Loucy (cell line): ENCODE results near the gene LRIF1.
A peak's percentile ranks its signal among the peaks of the same experiment; 100 is the strongest.

Experiments used
- H2AFZ ChIP-seq: fragments of 200-600 bp; sonication (generic); 2 replicates; pipeline ENCODE4 v1.6.0; 2016; ENCODE audit warnings: antibody characterized with exemption, mild to moderate bottlenecking, low read length, moderate library complexity
- H3F3A ChIP-seq: fragments of 200-600 bp; 2 replicates; pipeline ENCODE4 v1.6.0; 2016; ENCODE audit warnings: antibody characterized with exemption, low read depth, mild to moderate bottlenecking
- H3K27me3 ChIP-seq: fragments of 200-600 bp; sonication (generic); 2 replicates; pipeline ENCODE4 v1.6.1; 2014; ENCODE audit warnings: low read length, mild to moderate bottlenecking; ENCODE audit not compliant: insufficient read depth, poor library complexity, severe bottlenecking
- H3K36me3 ChIP-seq: fragments of 200-600 bp; sonication (generic); 2 replicates; pipeline ENCODE4 v1.6.1; 2016; ENCODE audit warnings: low read length; ENCODE audit not compliant: insufficient read depth
- H3K4me1 ChIP-seq: fragments of 200-600 bp; sonication (generic); 2 replicates; pipeline ENCODE4 v1.5.1; 2014; ENCODE audit warnings: low read length, mild to moderate bottlenecking; ENCODE audit not compliant: insufficient read depth, poor library complexity, severe bottlenecking
- H3K4me2 ChIP-seq: fragments of 200-600 bp; sonication (generic); 2 replicates; pipeline ENCODE4 v1.6.0; 2014; ENCODE audit warnings: antibody characterized with exemption, low read length, low read depth, mild to moderate bottlenecking; ENCODE audit not compliant: poor library complexity, severe bottlenecking
- H3K4me3 ChIP-seq: fragments of 200-600 bp; sonication (generic); 2 replicates; pipeline ENCODE4 v1.5.1; 2014; ENCODE audit warnings: low read length, mild to moderate bottlenecking, mixed read lengths; ENCODE audit not compliant: poor library complexity, severe bottlenecking
- H3K79me2 ChIP-seq: fragments of 200-600 bp; sonication (generic); 2 replicates; pipeline ENCODE4 v1.6.1; 2014; ENCODE audit warnings: low read length; ENCODE audit not compliant: insufficient read depth
- H3K9ac ChIP-seq: fragments of 200-600 bp; sonication (generic); 2 replicates; pipeline ENCODE4 v1.6.0; 2014; ENCODE audit warnings: mild to moderate bottlenecking, low read depth, low read length, moderate library complexity; ENCODE audit not compliant: poor library complexity, severe bottlenecking
- H3K9me2 ChIP-seq: fragments of 200-600 bp; sonication (generic); replicated peaks from 2 replicates; pipeline ENCODE4 v1.6.1; 2016; ENCODE audit warnings: low read depth, low read length, mixed read lengths
- H3K9me3 ChIP-seq: fragments of 200-600 bp; sonication (generic); 2 replicates; pipeline ENCODE4 v1.6.1; 2014; ENCODE audit warnings: mild to moderate bottlenecking, antibody characterized with exemption, low read length, low read depth; ENCODE audit not compliant: insufficient read depth
- H4K20me1 ChIP-seq: fragments of 200-600 bp; sonication (generic); 2 replicates; pipeline ENCODE4 v1.6.0; 2014; ENCODE audit warnings: antibody characterized with exemption, low read length, mild to moderate bottlenecking; ENCODE audit not compliant: insufficient read depth, poor library complexity, severe bottlenecking
- EZH2phosphoT487 ChIP-seq: fragments of 200-600 bp; IDR thresholded peaks from 2 replicates; pipeline ENCODE4 v1.6.1; 2018; ENCODE audit warnings: antibody characterized with exemption, mild to moderate bottlenecking, moderate library complexity, borderline replicate concordance
- TF ChIP-seq, protein P1 (sequence below): fragments of 200-600 bp; sonication (generic); conservative IDR thresholded peaks from 2 replicates; pipeline ENCODE4 v1.5.1; 2014; ENCODE audit warnings: mild to moderate bottlenecking, antibody characterized with exemption, low read length

Gene LRIF1

DNA sequence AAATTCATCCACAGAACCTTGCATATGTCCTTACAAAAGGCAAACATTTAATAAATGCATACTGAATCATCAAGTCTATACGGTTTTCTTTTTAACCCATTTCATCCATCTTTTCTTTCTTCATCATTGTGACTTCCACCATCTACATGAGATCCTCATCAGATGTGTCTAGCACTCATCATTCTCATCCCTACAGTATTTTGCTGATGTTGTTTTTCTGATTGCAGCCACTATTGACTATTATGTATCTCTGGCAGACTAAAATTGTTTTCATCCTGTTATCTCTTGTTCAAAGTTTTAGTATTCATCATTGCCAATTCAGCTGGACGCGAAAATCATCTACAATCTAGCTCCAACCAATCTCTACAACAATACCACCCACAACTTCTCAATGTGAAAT, 5.9 kb downstream of the LRIF1 start:
- H3K9ac ChIP-seq: no peak overlapping the region
- H3K9me3 ChIP-seq: no peaks in the 10 kb centered on the region
- peaks cover 85% of the 10 kb centered on the region for H3K79me2 ChIP-seq
- no peaks in the 10 kb centered on the region for H3K9me2 ChIP-seq
- TF ChIP-seq EZH2phosphoT487: no peak
- TF ChIP-seq, protein P1, sequence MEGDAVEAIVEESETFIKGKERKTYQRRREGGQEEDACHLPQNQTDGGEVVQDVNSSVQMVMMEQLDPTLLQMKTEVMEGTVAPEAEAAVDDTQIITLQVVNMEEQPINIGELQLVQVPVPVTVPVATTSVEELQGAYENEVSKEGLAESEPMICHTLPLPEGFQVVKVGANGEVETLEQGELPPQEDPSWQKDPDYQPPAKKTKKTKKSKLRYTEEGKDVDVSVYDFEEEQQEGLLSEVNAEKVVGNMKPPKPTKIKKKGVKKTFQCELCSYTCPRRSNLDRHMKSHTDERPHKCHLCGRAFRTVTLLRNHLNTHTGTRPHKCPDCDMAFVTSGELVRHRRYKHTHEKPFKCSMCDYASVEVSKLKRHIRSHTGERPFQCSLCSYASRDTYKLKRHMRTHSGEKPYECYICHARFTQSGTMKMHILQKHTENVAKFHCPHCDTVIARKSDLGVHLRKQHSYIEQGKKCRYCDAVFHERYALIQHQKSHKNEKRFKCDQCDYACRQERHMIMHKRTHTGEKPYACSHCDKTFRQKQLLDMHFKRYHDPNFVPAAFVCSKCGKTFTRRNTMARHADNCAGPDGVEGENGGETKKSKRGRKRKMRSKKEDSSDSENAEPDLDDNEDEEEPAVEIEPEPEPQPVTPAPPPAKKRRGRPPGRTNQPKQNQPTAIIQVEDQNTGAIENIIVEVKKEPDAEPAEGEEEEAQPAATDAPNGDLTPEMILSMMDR: no peak
- peaks cover 2% of the 10 kb centered on the region for H3K27me3 ChIP-seq
- H3F3A ChIP-seq: no peaks in the 10 kb centered on the region
- peaks cover 43% of the 10 kb centered on the region for H3K4me1 ChIP-seq
- H4K20me1 ChIP-seq: peaks cover 65% of the 10 kb centered on the region
- peak overlapping the region; percentile 41 for H3K4me3 ChIP-seq
- no peaks in the 10 kb centered on the region for H3K36me3 ChIP-seq
- no peak overlapping the region for H2AFZ ChIP-seq
- H3K4me2 ChIP-seq: peak overlapping the region; percentile 83

DNA sequence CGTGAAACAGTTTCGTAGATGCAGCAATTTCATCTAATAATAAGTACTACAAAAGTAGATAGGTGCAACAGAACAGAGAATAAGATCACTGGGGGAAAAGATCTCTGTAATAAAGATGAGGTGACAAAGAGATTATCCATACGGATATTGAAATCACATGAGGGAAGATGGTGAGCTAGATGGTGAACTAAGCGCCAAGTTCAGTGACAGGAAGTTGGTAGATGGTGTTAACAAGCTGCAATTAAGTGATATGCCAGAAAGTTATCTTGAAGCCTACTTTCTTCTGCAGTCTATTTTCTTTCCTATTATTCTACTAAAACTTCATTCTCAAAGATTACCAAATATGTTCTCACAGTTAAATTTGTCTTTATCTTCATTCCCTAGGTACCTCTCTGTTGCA, 7.1 kb downstream of the LRIF1 start:
- Histone ChIP-seq H3K4me2 (peak overlapping the region; percentile 62), H3K4me3 (peak overlapping the region; percentile 44), H3K27me3 (no peaks in the 10 kb centered on the region), H3K9ac (no peak overlapping the region), H3F3A (no peaks in the 10 kb centered on the region), H3K9me3 (no peaks in the 10 kb centered on the region), H2AFZ (no peak overlapping the region), H4K20me1 (peaks cover 53% of the 10 kb centered on the region), H3K9me2 (no peaks in the 10 kb centered on the region), H3K4me1 (peaks cover 37% of the 10 kb centered on the region), H3K36me3 (peaks cover 10% of the 10 kb centered on the region; the same call in 1 of the 2 replicates), H3K79me2 (peaks cover 73% of the 10 kb centered on the region)
- TF ChIP-seq, protein P1: no peak
- no peak for TF ChIP-seq EZH2phosphoT487

DNA sequence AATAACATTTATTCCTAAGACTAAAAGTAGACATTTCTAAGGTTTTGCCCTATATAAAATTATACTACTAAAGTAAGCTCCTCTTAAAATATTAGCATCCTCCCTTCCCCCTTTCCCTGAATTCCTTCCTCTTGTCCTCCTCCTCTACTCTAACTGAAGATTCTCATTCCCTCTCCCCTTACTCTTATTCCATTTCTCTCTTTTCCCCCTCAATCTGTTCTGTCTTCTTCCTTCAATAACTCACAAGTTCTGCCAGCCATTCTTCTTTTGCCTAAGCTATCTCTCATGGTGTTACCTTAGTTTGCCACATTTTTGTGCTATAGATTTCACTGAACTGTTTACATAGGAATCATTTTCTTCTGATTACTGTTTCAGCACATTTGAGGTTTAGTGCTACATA, 10.7 kb downstream of the LRIF1 start:
- H3K4me2 ChIP-seq: no peak overlapping the region
- peaks cover 28% of the 10 kb centered on the region; the same call in 1 of the 2 replicates for H3K36me3 ChIP-seq
- H3K4me3 ChIP-seq: no peak overlapping the region
- H3K4me1 ChIP-seq: peaks cover 19% of the 10 kb centered on the region
- no peak overlapping the region for H3K9ac ChIP-seq
- peaks cover 22% of the 10 kb centered on the region for H4K20me1 ChIP-seq
- no peaks in the 10 kb centered on the region for H3K9me3 ChIP-seq
- no peaks in the 10 kb centered on the region for H3F3A ChIP-seq
- H2AFZ ChIP-seq: no peak overlapping the region
- TF ChIP-seq, protein P1: no peak
- TF ChIP-seq EZH2phosphoT487: no peak
- peaks cover 42% of the 10 kb centered on the region for H3K79me2 ChIP-seq
- H3K9me2 ChIP-seq: no peaks in the 10 kb centered on the region
- H3K27me3 ChIP-seq: no peaks in the 10 kb centered on the region
